GM21526 (cell line): ENCODE results near the gene PRDX2.

ENCODE experiments used
- ATAC-seq: cut with Tn5 transposase; IDR thresholded peaks from one replicate; pipeline ENCODE4 v1.9.1; 2021; ENCODE audit warnings: moderate library complexity; ENCODE audit not compliant: unreplicated experiment, low FRiP score

PRDX2 gene

DNA sequence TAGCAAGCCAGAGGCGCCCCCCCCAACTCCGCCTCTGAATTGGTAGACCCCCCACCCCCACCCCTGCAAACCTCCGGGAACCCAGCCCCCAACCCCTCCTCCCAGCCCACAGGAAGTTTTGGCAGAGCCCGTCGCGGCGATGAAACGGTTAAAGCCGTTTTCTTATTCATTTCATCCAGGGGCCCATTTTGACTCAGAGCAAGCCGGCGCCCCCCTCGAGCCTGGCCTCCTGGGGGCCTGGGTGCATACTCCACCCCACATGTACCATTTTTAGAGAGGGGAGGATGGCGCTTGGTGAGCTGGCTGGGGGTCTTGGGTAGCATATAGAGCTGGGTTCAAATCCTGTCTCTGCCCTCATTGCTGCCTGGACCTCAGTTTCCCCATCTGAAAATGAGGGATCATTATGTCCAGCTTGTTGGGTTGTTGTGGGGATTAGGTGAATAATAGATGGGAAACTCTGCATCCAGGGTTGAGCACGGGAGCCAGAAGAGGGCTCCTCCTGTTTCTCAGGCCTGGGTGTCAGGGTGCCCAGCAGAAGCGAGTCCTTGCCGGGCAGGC lies 18.2 kb downstream of the PRDX2 start:
- ATAC-seq = no peak

- no peak for ATAC-seq
Measured at GRCh38 chr19:12782424-12783290, 18.9 kb downstream of the PRDX2 start.

GRCh38 chr19:12782174-12782423 lies 19.5 kb downstream of the PRDX2 start:
- ATAC-seq = no peak

DNA sequence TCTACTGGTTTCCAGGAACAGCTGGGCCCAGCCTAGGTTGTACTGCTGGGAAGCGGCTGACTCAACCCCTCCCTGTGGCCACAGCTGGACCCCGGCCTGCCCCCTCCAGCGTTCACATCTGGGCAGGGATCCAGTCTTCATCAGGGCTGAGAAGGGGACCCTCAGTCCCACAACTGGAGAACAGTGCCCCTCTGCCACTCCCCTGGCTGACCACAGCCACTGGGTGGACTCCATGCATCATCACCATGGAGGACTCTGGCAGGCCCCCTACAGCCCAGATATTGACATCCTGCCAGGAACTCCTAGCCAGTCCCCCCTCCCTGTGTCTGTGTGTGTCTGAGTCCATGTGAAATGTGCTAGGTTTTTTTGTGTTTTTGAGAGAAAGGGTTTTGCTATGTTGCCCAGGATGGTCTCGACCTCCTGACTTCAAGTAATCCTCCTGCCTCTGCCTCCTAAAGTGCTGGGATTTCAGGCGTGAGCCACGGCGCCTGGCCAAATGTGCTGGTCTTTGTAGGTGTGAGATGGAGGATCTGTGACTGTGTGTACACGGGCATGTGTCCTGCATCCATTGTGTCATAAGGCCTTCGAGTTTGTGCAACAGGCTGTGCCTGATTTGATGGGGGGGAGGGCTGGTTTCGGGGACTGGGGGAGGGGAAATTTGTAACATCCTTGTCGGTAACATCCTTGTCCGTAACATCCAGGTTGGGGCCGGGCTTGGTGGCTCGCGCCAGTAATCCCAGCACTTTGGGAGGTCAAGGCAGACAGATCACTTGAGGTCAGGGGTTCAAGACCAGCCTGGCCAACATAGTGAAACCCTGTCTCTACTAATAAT lies 22.2 kb downstream of the PRDX2 start:
- ATAC-seq = no peak

DNA sequence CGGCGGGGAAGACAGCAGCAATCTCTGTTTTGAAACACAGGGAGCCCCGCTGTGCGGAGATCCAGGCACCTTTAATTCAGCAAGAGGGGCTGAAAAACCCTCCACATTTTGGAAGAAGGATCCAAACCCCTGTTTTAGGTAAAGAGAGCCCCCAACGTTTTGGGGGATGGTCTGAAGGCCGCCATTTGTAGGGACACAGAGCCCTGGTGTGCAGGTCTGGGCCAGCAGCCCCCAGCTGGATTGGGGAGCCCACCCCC lies 22.8 kb downstream of the PRDX2 start:
- no peak for ATAC-seq

- no peak for ATAC-seq
Measured at GRCh38 chr19:12778017-12778904, 23.3 kb downstream of the PRDX2 start.

GRCh38 chr19:12777217-12778016 lies 24.2 kb downstream of the PRDX2 start:
- peak; percentile 42 for ATAC-seq

DNA sequence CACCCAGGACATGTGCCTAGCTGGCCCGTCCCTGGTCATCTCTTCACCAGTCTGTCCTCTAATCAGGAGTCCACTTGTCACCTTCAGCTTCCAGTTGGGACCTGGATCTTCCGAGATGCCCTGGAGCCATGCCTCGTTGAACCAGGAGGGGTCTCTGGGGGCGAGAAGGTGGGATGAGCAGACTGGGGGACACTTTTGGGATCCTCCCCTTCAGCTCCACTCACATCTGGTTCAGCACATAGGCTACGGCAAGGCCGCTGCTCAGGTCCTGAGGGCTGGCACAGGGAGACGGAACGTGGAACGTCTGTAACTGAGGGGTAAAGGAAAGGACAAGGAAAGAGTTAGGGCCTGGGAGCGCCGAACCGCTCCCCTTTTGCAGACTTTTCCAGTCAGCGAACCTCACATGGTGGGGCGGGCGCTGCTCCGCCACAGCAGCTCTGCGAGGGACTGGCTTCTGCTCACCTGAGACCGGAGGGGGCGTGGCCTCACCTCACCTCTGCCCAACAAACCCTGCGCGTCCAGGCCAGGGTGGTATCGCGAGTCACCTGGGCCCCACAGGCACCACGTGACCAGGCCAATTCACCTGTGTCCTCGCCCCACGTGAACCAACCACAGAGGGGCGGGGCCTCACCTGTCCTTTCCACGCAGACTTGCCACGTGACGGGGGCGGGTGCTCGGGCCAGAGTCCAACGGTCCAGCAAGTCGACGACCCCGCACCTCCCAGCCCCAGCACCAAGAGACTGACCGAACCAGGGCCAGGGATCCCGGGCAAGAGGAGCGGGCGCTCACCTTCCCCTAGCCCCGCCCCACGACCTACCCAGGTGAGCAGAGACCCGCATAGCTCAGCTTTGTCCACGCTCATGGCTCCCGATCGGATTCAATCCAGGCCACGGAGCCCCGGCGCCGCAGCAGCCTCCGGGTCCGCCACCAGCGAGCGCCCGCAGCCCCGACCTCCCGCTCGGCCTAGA lies 26.7 kb downstream of the PRDX2 start, which contains the start of gene HOOK2:
HOOK2 (minus strand) TSS at position 965 of the 968 bp plus-strand sequence; CDS start at position 862, 103 bp downstream.
- ATAC-seq = no peak

DNA sequence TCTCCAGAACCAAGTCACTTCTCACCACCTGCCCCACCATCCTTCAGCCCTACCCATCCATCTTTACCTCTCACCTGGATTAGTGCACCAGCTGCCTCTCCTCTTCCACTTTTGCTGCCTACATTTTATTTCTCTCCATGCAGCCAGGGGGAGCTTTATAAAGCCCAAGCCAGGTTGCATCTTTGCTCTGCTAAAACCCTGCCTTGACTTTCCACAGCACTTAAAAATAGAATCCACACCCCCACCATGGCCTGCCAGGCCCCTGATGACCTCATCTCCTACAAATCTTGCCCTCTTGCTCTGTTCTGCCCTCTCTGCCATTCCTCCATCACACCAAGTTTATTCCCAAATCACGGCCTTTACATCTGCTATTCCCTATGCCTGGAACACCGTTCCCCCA lies 28.0 kb downstream of the PRDX2 start:
- no peak for ATAC-seq

- ATAC-seq = no peak
Measured at GRCh38 chr19:12772323-12772722, 29.3 kb downstream of the PRDX2 start.

DNA sequence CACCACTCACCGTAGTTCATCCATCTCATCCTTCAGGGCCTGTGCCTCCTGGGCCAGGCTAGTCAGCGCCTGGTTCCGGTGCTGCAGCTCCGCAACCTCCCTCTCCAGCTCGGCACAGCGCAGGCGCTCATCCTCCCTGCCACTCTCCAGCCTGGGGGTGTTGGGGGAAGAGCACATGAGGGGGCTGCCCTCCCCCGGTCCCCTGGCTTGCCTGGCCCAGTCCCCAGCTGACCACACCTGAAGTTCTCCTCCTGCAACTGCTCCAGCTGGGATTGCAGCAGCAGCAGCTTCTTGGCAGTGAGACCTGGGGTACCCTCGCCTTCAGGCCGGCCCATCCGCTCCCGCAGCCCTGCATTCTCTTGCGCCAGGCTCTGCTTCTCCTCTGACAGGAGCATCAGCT lies 30.7 kb downstream of the PRDX2 start:
- ATAC-seq = no peak

DNA sequence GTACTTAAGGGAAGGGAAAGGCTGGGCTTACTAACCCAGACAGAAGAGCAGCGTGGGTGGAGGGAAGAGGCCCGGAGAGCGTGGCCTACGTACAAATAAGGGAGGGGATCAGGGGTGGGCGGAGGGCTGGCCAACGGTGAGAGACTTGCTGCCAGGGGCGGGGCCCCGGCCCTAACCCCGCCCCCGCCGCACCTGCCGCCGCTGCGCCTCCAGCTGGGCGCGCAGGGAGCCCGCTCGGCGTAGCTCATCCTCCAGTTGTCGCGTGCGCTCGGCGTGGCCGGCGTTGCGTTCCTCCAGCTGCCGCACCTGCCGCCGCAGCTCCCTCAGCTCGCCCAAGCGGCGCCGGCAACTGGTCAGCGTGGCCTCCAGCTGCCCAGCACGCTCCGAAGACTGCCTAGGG lies 31.9 kb downstream of the PRDX2 start:
- no peak for ATAC-seq

GRCh38 chr19:12767666-12768065 lies 33.9 kb downstream of the PRDX2 start:
- ATAC-seq = no peak

GRCh38 chr19:12767150-12767549 lies 34.5 kb downstream of the PRDX2 start:
- no peak for ATAC-seq

DNA sequence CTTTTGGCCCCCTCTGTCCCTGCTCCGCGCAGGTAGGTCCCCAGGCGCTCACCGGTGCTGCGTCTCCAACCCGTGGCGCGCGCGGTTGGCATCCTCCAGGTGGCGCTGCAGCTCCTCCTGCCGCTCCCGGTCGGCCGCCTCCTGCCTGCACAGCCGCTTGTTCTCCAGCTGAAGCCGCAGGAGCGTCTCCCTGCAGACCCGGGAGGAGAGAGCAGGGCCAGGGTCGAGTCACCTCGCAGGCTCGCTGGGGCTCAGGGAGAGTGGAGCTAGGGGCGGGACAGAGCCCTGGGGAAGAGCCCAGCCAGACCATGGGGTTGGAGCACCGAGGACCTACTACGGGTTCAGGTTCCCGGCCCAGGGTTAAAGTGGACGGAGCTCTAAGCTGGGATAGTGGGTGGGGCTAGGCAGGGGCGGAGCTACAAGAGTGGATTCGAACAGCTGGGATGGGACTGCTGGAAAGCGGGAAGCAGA lies 35.5 kb downstream of the PRDX2 start:
- no peak for ATAC-seq

DNA sequence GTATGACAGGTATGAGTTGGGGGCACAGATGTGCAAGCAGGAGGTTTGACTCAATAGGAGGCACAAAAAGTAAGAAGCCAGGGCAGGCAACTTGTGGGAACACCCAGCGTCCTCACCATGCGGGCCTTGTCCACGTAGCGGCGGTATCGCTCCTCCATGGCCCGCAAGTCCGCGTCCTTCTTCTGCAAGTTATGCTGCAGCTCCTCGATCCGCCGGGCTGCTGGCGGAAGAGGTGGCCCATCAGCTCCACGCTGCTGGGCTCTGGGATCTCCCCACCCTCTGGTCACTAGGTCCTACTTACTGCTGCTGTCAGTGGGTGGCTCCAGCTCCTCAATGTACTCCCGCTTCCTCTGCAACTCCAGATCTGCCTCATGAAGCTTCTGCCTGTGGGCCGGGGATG lies 36.9 kb downstream of the PRDX2 start:
- no peak for ATAC-seq

DNA sequence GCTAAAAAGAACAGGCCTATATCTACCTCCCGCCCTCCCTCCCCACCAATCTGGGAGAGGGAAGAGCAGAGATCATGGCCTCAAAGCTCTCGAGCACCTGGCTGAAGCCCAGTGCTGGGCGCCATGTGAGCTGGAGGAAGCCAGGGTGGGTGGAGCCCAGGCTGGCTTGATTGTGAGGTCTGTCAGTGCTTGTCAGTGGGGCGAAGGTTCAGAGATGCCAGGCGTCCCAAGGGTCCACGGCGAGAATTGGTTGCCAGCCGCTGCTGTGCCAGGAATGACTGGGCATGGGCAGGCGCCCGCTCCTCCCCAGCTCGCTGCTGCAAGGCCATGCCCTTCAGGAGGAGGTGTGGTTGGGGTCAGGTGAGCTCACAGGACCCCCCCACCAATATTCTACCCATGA lies 38.5 kb downstream of the PRDX2 start:
- ATAC-seq = no peak

- no peak for ATAC-seq
Measured at GRCh38 chr19:12759686-12760085, 41.9 kb downstream of the PRDX2 start.
